Esophagus squamous epithelium (tissue), 5 donors: ENCODE results near the gene RABL3. TPM values are rescaled to one million over a fixed set of nuclear protein-coding genes. Genes with fewer than 3 reads are reported as not detected.

ENCODE experiments used
- DNase-seq: peaks from one replicate; lab custom pipeline; 2025; lab: John Stamatoyannopoulos, UW
- H3K27ac ChIP-seq, 4 donors: fragments of 200-600 bp; sonication (generic); one replicate each; pipeline ENCODE4 v1.5.1; 2016 to 2019; ENCODE audit warnings: mild to moderate bottlenecking in 1 of 4
- H3K27me3 ChIP-seq, 4 donors: fragments of 200-600 bp; sonication (generic); 1 replicate in 3 of 4; 2 replicates in 1 of 4; pipeline versions ENCODE4 v1.5.1 to v1.6.0; 2017 to 2021; ENCODE audit warnings: antibody characterized with exemption in 1 of 4
- H3K36me3 ChIP-seq, 3 donors: fragments of 200-600 bp; sonication (generic); one replicate each; pipeline ENCODE4 v1.5.1; 2016 to 2019
- H3K4me1 ChIP-seq, 3 donors: fragments of 200-600 bp; sonication (generic); one replicate each; pipeline ENCODE4 v1.5.1; 2017 to 2019
- H3K4me3 ChIP-seq, 4 donors: fragments of 200-600 bp; sonication (generic); 1 replicate in 3 of 4; 2 replicates in 1 of 4; pipeline ENCODE4 v1.5.1; 2016 to 2019; ENCODE audit warnings: mild to moderate bottlenecking in 2 of 4, moderate library complexity in 1 of 4
- H3K9me3 ChIP-seq, 3 donors: fragments of 200-600 bp; sonication (generic); one replicate each; pipeline ENCODE4 v1.5.1; 2016 to 2019
- CTCF ChIP-seq, 6 experiments: fragments of 450-650 bp in 4 of 6; fragments of 200-600 bp in 2 of 6; sonication (generic) in 2 of 6; IDR thresholded peaks; one replicate each; pipeline ENCODE4 v1.5.1; 2016 to 2019; ENCODE audit warnings: antibody characterized with exemption in 6 of 6, mild to moderate bottlenecking in 4 of 6, moderate library complexity in 4 of 6
- POLR2A ChIP-seq, 4 donors: fragments of 450-650 bp; IDR thresholded peaks; one replicate each; pipeline ENCODE4 v1.6.1; 2017; ENCODE audit warnings: antibody characterized with exemption in 4 of 4, mild to moderate bottlenecking in 4 of 4, moderate library complexity in 3 of 4
- WGBS, 2 donors: methylation state at CpG; one replicate each; pipeline ENCODE4 v1.1.5; 2018; 5-methylcytosine and 5-hydroxymethylcytosine counted together
- intact Hi-C: fragments of 100-400 bp; cut with DNase I; formaldehyde crosslinking; loops from one replicate; pipeline ENCODE4 v1.15.0; 2022
- total RNA-seq, 4 donors: library from RNA; depleted of rRNA; stranded (reverse); fragments of >200 nt; gene quantifications; one replicate each; pipeline ENCODE4 v1.1.0, GENCODE V29; 2016
- donor health status: DM: yes; HTN: yes; CAD: no.

Gene RABL3
- total RNA-seq, 4 donors from 2014 or later, result 8.0 to 15.4 (median 13.4) TPM

- DNase-seq, result no peak
- Histone ChIP-seq H3K4me1 (no peaks in the 10 kb centered on the region), H3K4me3 (no peak overlapping the region), H3K36me3 (peaks cover 0 to 53% (median 0%) of the 10 kb centered on the region in 3 donors), H3K27ac (no peak overlapping the region), H3K9me3 (no peaks in the 10 kb centered on the region), H3K27me3 (no peaks in the 10 kb centered on the region)
- intact Hi-C loops, result no loop called here
- WGBS, 2 donors, result 82 to 84% methylated on average over 5 of the region's 5 CpGs
- TF ChIP-seq CTCF (IDR thresholded peaks at IDR 0.05), result no peak
- no peak for TF ChIP-seq POLR2A (IDR thresholded peaks at IDR 0.05)
Observed at GRCh38 chr3:120705884-120706582, 36.3 kb downstream of the RABL3 start.

- WGBS, 2 donors, result 88 to 91% methylated on average over 3 of the region's 3 CpGs
- H3K27ac ChIP-seq, result no peak overlapping the region
- H3K9me3 ChIP-seq, result no peaks in the 10 kb centered on the region
- no peaks in the 10 kb centered on the region for H3K4me1 ChIP-seq
- no peaks in the 10 kb centered on the region for H3K27me3 ChIP-seq
- no peak overlapping the region for H3K4me3 ChIP-seq
- intact Hi-C loops, result no loop called here
- TF ChIP-seq POLR2A (IDR thresholded peaks at IDR 0.05) (no peak), CTCF (IDR thresholded peaks at IDR 0.05) (no peak)
- DNase-seq, result no peak
- H3K36me3 ChIP-seq, result peaks cover 0 to 35% (median 5%) of the 10 kb centered on the region in 3 donors
Observed at GRCh38 chr3:120699333-120699732, 43.0 kb downstream of the RABL3 start.

- Histone ChIP-seq H3K36me3 (peaks cover 0 to 35% (median 5%) of the 10 kb centered on the region in 3 donors), H3K4me3 (no peak overlapping the region), H3K27me3 (no peaks in the 10 kb centered on the region), H3K27ac (no peak overlapping the region), H3K4me1 (peaks cover 0 to 5% (median 4%) of the 10 kb centered on the region in 3 donors), H3K9me3 (no peaks in the 10 kb centered on the region)
- no peak for TF ChIP-seq POLR2A (IDR thresholded peaks at IDR 0.05)
- TF ChIP-seq CTCF (IDR thresholded peaks at IDR 0.05), result no peak
- no peak for DNase-seq
- intact Hi-C loops, result no loop called here
- 94 to 100% methylated on average over 1 of the region's 1 CpG for WGBS, 2 donors
Observed at GRCh38 chr3:120693439-120694171, 48.7 kb downstream of the RABL3 start.

GRCh38 chr3:120689395-120689794 is 52.9 kb downstream of the RABL3 start:
- intact Hi-C loops, result no loop called here
- DNase-seq, result no peak
- 87 to 92% methylated on average over 3 of the region's 3 CpGs for WGBS, 2 donors

More at GRCh38 chr3:120689395-120689794, 52.9 kb downstream of the RABL3 start:
- no peak for TF ChIP-seq POLR2A (IDR thresholded peaks at IDR 0.05)
- no peak for TF ChIP-seq CTCF (IDR thresholded peaks at IDR 0.05)
- H3K36me3 ChIP-seq, result peaks cover 0 to 17% (median 0%) of the 10 kb centered on the region in 3 donors
- no peaks in the 10 kb centered on the region for H3K9me3 ChIP-seq
- H3K27ac ChIP-seq, result no peak overlapping the region
- H3K27me3 ChIP-seq, result no peaks in the 10 kb centered on the region
- no peak overlapping the region for H3K4me3 ChIP-seq
- H3K4me1 ChIP-seq, result peaks cover 0 to 5% (median 4%) of the 10 kb centered on the region in 3 donors
